ENCODE measurements around the gene ZNF620.

The ZNF620 gene

GRCh38 chr3:40505599-40506462 lies at the start of gene ZNF620:
Gene ZNF620 (plus strand): TSS chr3:40506039. CDS start chr3:40506353, 314 bp downstream.
- peak within 1 kb of the TSS; percentile 85 for H2AFZ ChIP-seq (ENCODE audit: low read length)
- H3K27me3 ChIP-seq (replicated peaks; ENCODE audit: insufficient read depth, low read length) = no peaks in the 10 kb centered on the region
- no peaks in the 10 kb centered on the region for H3F3A ChIP-seq (ENCODE audit: insufficient read depth, low read length)
- H3K9me2 ChIP-seq (replicated peaks; ENCODE audit: insufficient read depth, low read length) = no peaks in the 10 kb centered on the region
- no peaks in the 10 kb centered on the region for H3K4me1 ChIP-seq (ENCODE audit: low read length)
- peak within 1 kb of the TSS; percentile 78 for H3K4me2 ChIP-seq (ENCODE audit: low read depth, low read length)
- peak; percentile 32 for TF ChIP-seq CTCF (IDR thresholded peaks at IDR 0.05; ENCODE audit: low read length)
- no peak for TF ChIP-seq EZH2phosphoT487 (IDR thresholded peaks at IDR 0.05; ENCODE audit: low read length)
- no peaks in the 10 kb centered on the region for H4K20me1 ChIP-seq (ENCODE audit: insufficient read depth, low read length)
- peak within 1 kb of the TSS; percentile 49; the same call in 1 of the 2 replicates for H3K9ac ChIP-seq (ENCODE audit: low read length)
- H3K36me3 ChIP-seq (replicated peaks; ENCODE audit: insufficient read depth, low read length) = no peaks in the 10 kb centered on the region
- peak; percentile 42 for DNase-seq
- no peaks in the 10 kb centered on the region for H3K9me3 ChIP-seq (replicated peaks; ENCODE audit: insufficient read depth, low read length)
- peak within 1 kb of the TSS; percentile 70 for H3K4me3 ChIP-seq (ENCODE audit: low read length)
- H3K79me2 ChIP-seq (ENCODE audit: low read length) = no peaks in the 10 kb centered on the region
- H3K27ac ChIP-seq (ENCODE audit: low read length) = no peak within 1 kb of the TSS

- Histone ChIP-seq H3K4me3 (ENCODE audit: low read length) (peak overlapping the region; percentile 87), H3K36me3 (replicated peaks; ENCODE audit: insufficient read depth, low read length) (peaks cover 9% of the 10 kb centered on the region), H3K4me2 (ENCODE audit: low read depth, low read length) (peak overlapping the region; percentile 53), H3K9ac (ENCODE audit: low read length) (peak overlapping the region; percentile 94; the same call in 1 of the 2 replicates), H3F3A (ENCODE audit: insufficient read depth, low read length) (peaks cover 6% of the 10 kb centered on the region), H3K27me3 (replicated peaks; ENCODE audit: insufficient read depth, low read length) (no peaks in the 10 kb centered on the region), H2AFZ (ENCODE audit: low read length) (peak overlapping the region; percentile 81), H3K9me3 (replicated peaks; ENCODE audit: insufficient read depth, low read length) (no peaks in the 10 kb centered on the region), H3K27ac (ENCODE audit: low read length) (peak overlapping the region; percentile 57; the same call in 1 of the 2 replicates), H3K4me1 (ENCODE audit: low read length) (peaks cover 16% of the 10 kb centered on the region), H3K9me2 (replicated peaks; ENCODE audit: insufficient read depth, low read length) (no peaks in the 10 kb centered on the region), H4K20me1 (ENCODE audit: insufficient read depth, low read length) (peaks cover 5% of the 10 kb centered on the region; the same call in 1 of the 2 replicates), H3K79me2 (ENCODE audit: low read length) (peaks cover 30% of the 10 kb centered on the region)
- TF ChIP-seq CTCF (IDR thresholded peaks at IDR 0.05; ENCODE audit: low read length) (no peak), EZH2phosphoT487 (IDR thresholded peaks at IDR 0.05; ENCODE audit: low read length) (no peak), EZH2 (optimal IDR thresholded peaks at IDR 0.05; ENCODE audit: low read depth, low read length) (no peak)
- DNase-seq = no peak
Observed at GRCh38 chr3:40456279-40456939, 49.4 kb upstream of the ZNF620 start.

GRCh38 chr3:40456940-40457823 lies 48.7 kb upstream of the ZNF620 start, which contains the start of gene RPL14:
Gene RPL14 (plus strand): TSS chr3:40457339. CDS start chr3:40457472, 133 bp downstream.
- Histone ChIP-seq H3K79me2 (ENCODE audit: low read length) (peaks cover 30% of the 10 kb centered on the region), H3K36me3 (replicated peaks; ENCODE audit: insufficient read depth, low read length) (peaks cover 9% of the 10 kb centered on the region), H3K4me1 (ENCODE audit: low read length) (peaks cover 11% of the 10 kb centered on the region), H3K9ac (ENCODE audit: low read length) (peak within 1 kb of the TSS; percentile 94), H3K4me2 (ENCODE audit: low read depth, low read length) (peak within 1 kb of the TSS; percentile 85), H3F3A (ENCODE audit: insufficient read depth, low read length) (peaks cover 9% of the 10 kb centered on the region), H3K9me3 (replicated peaks; ENCODE audit: insufficient read depth, low read length) (no peaks in the 10 kb centered on the region), H2AFZ (ENCODE audit: low read length) (peak within 1 kb of the TSS; percentile 81), H4K20me1 (ENCODE audit: insufficient read depth, low read length) (peaks cover 5% of the 10 kb centered on the region; the same call in 1 of the 2 replicates), H3K9me2 (replicated peaks; ENCODE audit: insufficient read depth, low read length) (no peaks in the 10 kb centered on the region), H3K27me3 (replicated peaks; ENCODE audit: insufficient read depth, low read length) (no peaks in the 10 kb centered on the region), H3K27ac (ENCODE audit: low read length) (peak within 1 kb of the TSS; percentile 57; the same call in 1 of the 2 replicates), H3K4me3 (ENCODE audit: low read length) (peak within 1 kb of the TSS; percentile 87)
- peak; percentile 98 for DNase-seq
- TF ChIP-seq CTCF (IDR thresholded peaks at IDR 0.05; ENCODE audit: low read length) (no peak), EZH2phosphoT487 (IDR thresholded peaks at IDR 0.05; ENCODE audit: low read length) (no peak), EZH2 (optimal IDR thresholded peaks at IDR 0.05; ENCODE audit: low read depth, low read length) (no peak)
